ENCODE results near the gene EPB41L1.

The EPB41L1 gene

GRCh38 chr20:36273414-36274180, 119.1 kb downstream of the EPB41L1 start:
- Histone ChIP-seq H3K4me3 (ENCODE audit: low read length) (no peak overlapping the region), H4K20me1 (ENCODE audit: insufficient read depth, low read length) (no peaks in the 10 kb centered on the region), H3K4me1 (ENCODE audit: low read length) (no peaks in the 10 kb centered on the region), H3K27me3 (ENCODE audit: low read depth, low read length) (peaks cover 5% of the 10 kb centered on the region; the same call in 1 of the 2 replicates), H2AFZ (ENCODE audit: low read depth, low read length) (no peak overlapping the region), H3K79me2 (ENCODE audit: low read length) (no peaks in the 10 kb centered on the region), H3K27ac (ENCODE audit: low read length) (no peak overlapping the region), H3K9me3 (ENCODE audit: insufficient read depth, low read length) (no peaks in the 10 kb centered on the region), H3K36me3 (replicated peaks; ENCODE audit: low read depth, low read length) (no peaks in the 10 kb centered on the region), H3K9ac (ENCODE audit: low read length) (no peak overlapping the region), H3K4me2 (ENCODE audit: low read length) (no peak overlapping the region)
- TF ChIP-seq EZH2phosphoT487 (IDR thresholded peaks at IDR 0.05; ENCODE audit: low read depth) (no peak), CTCF (IDR thresholded peaks at IDR 0.05; ENCODE audit: low read depth, low read length) (peak; percentile 71)

GRCh38 chr20:36274181-36274841, 119.8 kb downstream of the EPB41L1 start:
- Histone ChIP-seq H3K9ac (ENCODE audit: low read length) (no peak overlapping the region), H3K36me3 (replicated peaks; ENCODE audit: low read depth, low read length) (no peaks in the 10 kb centered on the region), H4K20me1 (ENCODE audit: insufficient read depth, low read length) (no peaks in the 10 kb centered on the region), H3K27me3 (ENCODE audit: low read depth, low read length) (peaks cover 8% of the 10 kb centered on the region; the same call in 1 of the 2 replicates), H3K27ac (ENCODE audit: low read length) (no peak overlapping the region), H3K9me3 (ENCODE audit: insufficient read depth, low read length) (no peaks in the 10 kb centered on the region), H3K79me2 (ENCODE audit: low read length) (no peaks in the 10 kb centered on the region), H3K4me1 (ENCODE audit: low read length) (no peaks in the 10 kb centered on the region), H3K4me3 (ENCODE audit: low read length) (no peak overlapping the region), H3K4me2 (ENCODE audit: low read length) (no peak overlapping the region), H2AFZ (ENCODE audit: low read depth, low read length) (no peak overlapping the region)
- TF ChIP-seq CTCF (IDR thresholded peaks at IDR 0.05; ENCODE audit: low read depth, low read length) (no peak), EZH2phosphoT487 (IDR thresholded peaks at IDR 0.05; ENCODE audit: low read depth) (no peak)

GRCh38 chr20:36275011-36275410, 120.5 kb downstream of the EPB41L1 start:
- Histone ChIP-seq H3K79me2 (ENCODE audit: low read length) (no peaks in the 10 kb centered on the region), H3K9ac (ENCODE audit: low read length) (no peak overlapping the region), H3K4me2 (ENCODE audit: low read length) (no peak overlapping the region), H3K4me3 (ENCODE audit: low read length) (no peak overlapping the region), H3K27ac (ENCODE audit: low read length) (no peak overlapping the region), H3K9me3 (ENCODE audit: insufficient read depth, low read length) (no peaks in the 10 kb centered on the region), H3K36me3 (replicated peaks; ENCODE audit: low read depth, low read length) (no peaks in the 10 kb centered on the region), H3K4me1 (ENCODE audit: low read length) (no peaks in the 10 kb centered on the region), H2AFZ (ENCODE audit: low read depth, low read length) (no peak overlapping the region), H4K20me1 (ENCODE audit: insufficient read depth, low read length) (no peaks in the 10 kb centered on the region), H3K27me3 (ENCODE audit: low read depth, low read length) (peaks cover 15% of the 10 kb centered on the region; the same call in 1 of the 2 replicates)
- TF ChIP-seq CTCF (IDR thresholded peaks at IDR 0.05; ENCODE audit: low read depth, low read length): no peak
- TF ChIP-seq EZH2phosphoT487 (IDR thresholded peaks at IDR 0.05; ENCODE audit: low read depth): no peak

GRCh38 chr20:36275441-36276189, 121.1 kb downstream of the EPB41L1 start:
- Histone ChIP-seq H3K4me1 (ENCODE audit: low read length) (no peaks in the 10 kb centered on the region), H3K79me2 (ENCODE audit: low read length) (no peaks in the 10 kb centered on the region), H3K27ac (ENCODE audit: low read length) (no peak overlapping the region), H3K4me3 (ENCODE audit: low read length) (no peak overlapping the region), H3K9ac (ENCODE audit: low read length) (no peak overlapping the region), H3K4me2 (ENCODE audit: low read length) (no peak overlapping the region), H3K9me3 (ENCODE audit: insufficient read depth, low read length) (no peaks in the 10 kb centered on the region), H4K20me1 (ENCODE audit: insufficient read depth, low read length) (no peaks in the 10 kb centered on the region), H3K27me3 (ENCODE audit: low read depth, low read length) (peaks cover 15% of the 10 kb centered on the region; the same call in 1 of the 2 replicates), H2AFZ (ENCODE audit: low read depth, low read length) (no peak overlapping the region), H3K36me3 (replicated peaks; ENCODE audit: low read depth, low read length) (no peaks in the 10 kb centered on the region)
- TF ChIP-seq CTCF (IDR thresholded peaks at IDR 0.05; ENCODE audit: low read depth, low read length) (0 out of 2 replicates have a peak, but pooled peaks have one; percentile 3), EZH2phosphoT487 (IDR thresholded peaks at IDR 0.05; ENCODE audit: low read depth) (no peak)

Measured in OCI-LY3 (cell line).